SK-N-MC (cell line): ENCODE data around the gene CDC20B.

ENCODE experiments used
- EZH2 ChIP-seq: fragments of 200-600 bp; sonication (generic); IDR thresholded peaks from one replicate; pipeline ENCODE4 v1.6.1; 2017; ENCODE audit warnings: antibody characterized with exemption
- POLR2AphosphoS5 ChIP-seq: IDR thresholded peaks from 2 replicates; pipeline ENCODE4 v1.6.1; 2012; ENCODE audit warnings: mild to moderate bottlenecking, low read depth, low read length, borderline replicate concordance

- TF ChIP-seq EZH2 (no peak), POLR2AphosphoS5 (no peak)
Measured at GRCh38 chr5:55176176-55176818, 3.3 kb upstream of the CDC20B start.
